HEK293 (cell line): ENCODE measurements around the gene HNRNPL.

Source experiments
- CTCF ChIA-PET: fragments of 350-600 bp; formaldehyde crosslinking; extraction: SDS; loops from one replicate; lab custom pipeline; 2021; ENCODE audit warnings: antibody characterized with exemption; lab: Yijun Ruan, JAX
- POLR2A ChIA-PET: fragments of 300-600 bp; formaldehyde crosslinking; extraction: SDS; loops from one replicate; lab custom pipeline; 2020; ENCODE audit warnings: antibody characterized with exemption, inconsistent platforms; lab: Yijun Ruan, JAX
- H3K27ac ChIP-seq: fragments of 200-500 bp; sonication (Bioruptor generic); 2 replicates; pipeline ENCODE4 v1.5.1; 2014; ENCODE audit warnings: low read depth, low read length, control low read depth, inconsistent platforms; ENCODE audit errors: extremely low read depth
- H3K36me3 ChIP-seq, 2 experiments: fragments of 200-500 bp in 1 of 2; sonication (Bioruptor generic) in 1 of 2; 1 replicate in 1 of 2; 2 replicates in 1 of 2; pipeline ENCODE4 v1.5.1; 2014 to 2017; ENCODE audit warnings: inconsistent platforms in 2 of 2, low read length in 2 of 2; ENCODE audit not compliant: control insufficient read depth in 2 of 2, insufficient read depth in 1 of 2
- H3K4me1 ChIP-seq: fragments of 200-500 bp; sonication (Bioruptor generic); 2 replicates; pipeline ENCODE4 v1.5.1; 2014; ENCODE audit warnings: mild to moderate bottlenecking, low read length, inconsistent platforms; ENCODE audit not compliant: control insufficient read depth, insufficient read depth
- H3K4me3 ChIP-seq: 2 replicates; pipeline ENCODE4 v1.5.1; 2011; ENCODE audit warnings: low read depth, mild to moderate bottlenecking, control low read depth, low read length, moderate library complexity
- H3K9me3 ChIP-seq: fragments of 200-500 bp; sonication (Bioruptor generic); 2 replicates; pipeline ENCODE4 v1.5.1; 2014; ENCODE audit warnings: low read depth, low read length, inconsistent platforms; ENCODE audit not compliant: control insufficient read depth, insufficient read depth
- GFI1B ChIP-seq: fragments of 450-650 bp; formaldehyde crosslinking; IDR thresholded peaks from 2 replicates; pipeline ENCODE4 v1.5.1; 2016; ENCODE audit warnings: missing biosample characterization, missing genetic modification characterization
- KLF16 ChIP-seq: fragments of 450-650 bp; formaldehyde crosslinking; IDR thresholded peaks from 2 replicates; pipeline ENCODE4 v1.5.1; 2017; ENCODE audit warnings: missing biosample characterization, missing genetic modification characterization
- SP2 ChIP-seq: fragments of 450-650 bp; formaldehyde crosslinking; IDR thresholded peaks from 2 replicates; pipeline ENCODE4 v1.5.1; 2016; ENCODE audit warnings: missing biosample characterization, missing genetic modification characterization
- WT1 ChIP-seq: fragments of 450-650 bp; formaldehyde crosslinking; IDR thresholded peaks from 2 replicates; pipeline ENCODE4 v1.5.1; 2016; ENCODE audit warnings: missing biosample characterization, missing genetic modification characterization
- YY1 ChIP-seq: fragments of 450-650 bp; formaldehyde crosslinking; IDR thresholded peaks from 2 replicates; pipeline ENCODE4 v1.5.1; 2018; ENCODE audit warnings: missing biosample characterization, missing genetic modification characterization
- ZBTB10 ChIP-seq: fragments of 450-650 bp; formaldehyde crosslinking; IDR thresholded peaks from 2 replicates; pipeline ENCODE4 v1.5.1; 2016; ENCODE audit warnings: missing biosample characterization, missing genetic modification characterization
- ZFP41 ChIP-seq: fragments of 450-650 bp; formaldehyde crosslinking; IDR thresholded peaks from 2 replicates; pipeline ENCODE4 v1.5.1; 2016; ENCODE audit warnings: missing biosample characterization, missing genetic modification characterization, borderline replicate concordance
- ZNF157 ChIP-seq: fragments of 450-650 bp; formaldehyde crosslinking; IDR thresholded peaks from 2 replicates; pipeline ENCODE4 v1.5.1; 2016; ENCODE audit warnings: missing biosample characterization, missing genetic modification characterization
- ZNF175 ChIP-seq: fragments of 450-650 bp; formaldehyde crosslinking; IDR thresholded peaks from 2 replicates; pipeline ENCODE4 v1.5.1; 2016; ENCODE audit warnings: missing biosample characterization, missing genetic modification characterization
- ZNF24 ChIP-seq: fragments of 450-650 bp; formaldehyde crosslinking; IDR thresholded peaks from 2 replicates; pipeline ENCODE4 v1.5.1; 2016; ENCODE audit warnings: missing biosample characterization, missing genetic modification characterization
- ZNF37A ChIP-seq: fragments of 450-650 bp; IDR thresholded peaks from 2 replicates; pipeline ENCODE4 v1.5.1; 2018; ENCODE audit warnings: missing biosample characterization, missing genetic modification characterization
- ZNF510 ChIP-seq: fragments of 450-650 bp; formaldehyde crosslinking; IDR thresholded peaks from 2 replicates; pipeline ENCODE4 v1.5.1; 2018; ENCODE audit warnings: mild to moderate bottlenecking, missing genetic modification characterization, missing biosample characterization; ENCODE audit not compliant: insufficient replicate concordance
- ZNF555 ChIP-seq: fragments of 450-650 bp; formaldehyde crosslinking; conservative IDR thresholded peaks from 2 replicates; pipeline ENCODE4 v1.5.1; 2017; ENCODE audit warnings: missing biosample characterization, mild to moderate bottlenecking, missing genetic modification characterization, inconsistent platforms
- ZNF596 ChIP-seq: fragments of 450-650 bp; IDR thresholded peaks from 2 replicates; pipeline ENCODE4 v1.5.0; 2018; ENCODE audit warnings: missing biosample characterization, mild to moderate bottlenecking, missing genetic modification characterization, moderate library complexity
- ZNF600 ChIP-seq: fragments of 450-650 bp; formaldehyde crosslinking; IDR thresholded peaks from 2 replicates; pipeline ENCODE4 v1.5.1; 2016; ENCODE audit warnings: missing biosample characterization, missing genetic modification characterization
- ZNF623 ChIP-seq: fragments of 450-650 bp; formaldehyde crosslinking; IDR thresholded peaks from 2 replicates; pipeline ENCODE4 v1.5.1; 2016; ENCODE audit warnings: missing biosample characterization, missing genetic modification characterization
- ZNF654 ChIP-seq: fragments of 450-650 bp; formaldehyde crosslinking; IDR thresholded peaks from 2 replicates; pipeline ENCODE4 v1.5.1; 2016; ENCODE audit warnings: low read depth, missing biosample characterization, missing genetic modification characterization
- ZNF664 ChIP-seq: fragments of 450-650 bp; formaldehyde crosslinking; IDR thresholded peaks from 2 replicates; pipeline ENCODE4 v1.5.1; 2016; ENCODE audit warnings: missing biosample characterization, missing genetic modification characterization
- ZNF704 ChIP-seq: fragments of 450-650 bp; formaldehyde crosslinking; IDR thresholded peaks from 2 replicates; pipeline ENCODE4 v1.5.1; 2016; ENCODE audit warnings: missing biosample characterization, missing genetic modification characterization
- ZNF843 ChIP-seq: fragments of 450-650 bp; formaldehyde crosslinking; IDR thresholded peaks from 2 replicates; pipeline ENCODE4 v1.5.1; 2016; ENCODE audit warnings: missing biosample characterization, missing genetic modification characterization

Gene HNRNPL

GRCh38 chr19:38891771-38892170 lies 42.0 kb upstream of the HNRNPL start:
- ChIA-PET CTCF (interaction anchor here (1.0 to 3.0 kb wide), 2 partner anchors 39 to 489 kb away, joined by 3 to 13 read pairs; partner anchors contain the start of genes FAM98C, MRPS12 and SARS2), POLR2A (interaction anchor here (0.7 to 2.3 kb wide), 2 partner anchors 26 to 43 kb away, joined by 3 to 6 read pairs; no protein-coding TSS in a partner anchor)
- Histone ChIP-seq H3K36me3 (peaks cover 24 to 31% of the 10 kb centered on the region in 2 experiments), H3K4me3 (no peak overlapping the region), H3K4me1 (peaks cover 3% of the 10 kb centered on the region; the same call in 1 of the 2 replicates), H3K9me3 (no peaks in the 10 kb centered on the region), H3K27ac (no peak overlapping the region)
- no peak for TF ChIP-seq ZNF654 (tag by site-specific recombination)
- TF ChIP-seq ZNF175 (tag by site-specific recombination), result no peak
- TF ChIP-seq YY1 (tag by site-specific recombination), result no peak
- TF ChIP-seq GFI1B (tag by site-specific recombination), result no peak
- no peak for TF ChIP-seq ZNF596

GRCh38 chr19:38890686-38891085 lies 40.9 kb upstream of the HNRNPL start:
- Histone ChIP-seq H3K4me1 (peaks cover 3% of the 10 kb centered on the region; the same call in 1 of the 2 replicates), H3K4me3 (no peak overlapping the region), H3K9me3 (no peaks in the 10 kb centered on the region), H3K27ac (no peak overlapping the region), H3K36me3 (peaks cover 29 to 31% of the 10 kb centered on the region in 2 experiments)
- CTCF ChIA-PET, result interaction anchor here (0.7 to 3.0 kb wide), 3 partner anchors 42 to 488 kb away, joined by 3 to 13 read pairs (median 4); partner anchors contain the start of gene FAM98C
- TF ChIP-seq ZNF623 (tag by site-specific recombination) (no peak), ZNF510 (tag by site-specific recombination) (no peak), ZNF24 (tag by site-specific recombination) (no peak), ZNF37A (no peak), KLF16 (no peak), ZNF843 (tag by site-specific recombination) (no peak), ZNF555 (no peak), SP2 (tag by site-specific recombination) (no peak), ZFP41 (tag by site-specific recombination) (no peak), ZBTB10 (no peak), ZNF600 (tag by site-specific recombination) (no peak), WT1 (tag by site-specific recombination) (no peak)
- POLR2A ChIA-PET, result interaction anchor here (0.7 to 2.3 kb wide), 3 partner anchors 9 to 41 kb away, joined by 3 to 6 read pairs (median 4); partner anchors contain the start of genes NFKBIB and SIRT2

GRCh38 chr19:38889803-38890202 lies 40.0 kb upstream of the HNRNPL start:
- POLR2A ChIA-PET, result interaction anchor here (0.6 to 2.3 kb wide), 3 partner anchors 10 to 41 kb away, joined by 3 to 6 read pairs (median 3); partner anchors contain the start of genes NFKBIB and SIRT2
- Histone ChIP-seq H3K27ac (no peak overlapping the region), H3K36me3 (peaks cover 31 to 33% of the 10 kb centered on the region in 2 experiments), H3K4me3 (no peak overlapping the region), H3K4me1 (peaks cover 3% of the 10 kb centered on the region; the same call in 1 of the 2 replicates), H3K9me3 (no peaks in the 10 kb centered on the region)
- CTCF ChIA-PET, result interaction anchor here (0.6 to 4.1 kb wide), 9 partner anchors 11 to 1417 kb away, joined by 3 to 84 read pairs (median 5); partner anchors contain the start of genes FAM98C, MRPS12, RINL and SARS2
- TF ChIP-seq ZNF157 (tag by site-specific recombination) (peak; percentile 50; the same call in 1 of the 2 replicates), ZNF704 (tag by site-specific recombination) (no peak), ZNF664 (tag by site-specific recombination) (no peak)
